GM18507 (cell line): ENCODE data around the gene MSANTD1.
A peak's percentile ranks its signal among the peaks of the same experiment; 100 is the strongest.

Source experiments
- DNase-seq: peaks from one replicate; pipeline ENCODE4 v3.0.0; 2011; ENCODE audit warnings: low read depth; ENCODE audit not compliant: insufficient read length; ENCODE audit errors: extremely low spot score
- FAIRE-seq: peaks from 2 replicates; lab custom pipeline; 2011; peaks lifted over from hg19 to GRCh38; lab: Jason Lieb, UNC

MSANTD1 gene

GRCh38 chr4:3285558-3286334 is 36.8 kb downstream of the MSANTD1 start:
- DNase-seq, result no peak
- FAIRE-seq, result no peak

DNA sequence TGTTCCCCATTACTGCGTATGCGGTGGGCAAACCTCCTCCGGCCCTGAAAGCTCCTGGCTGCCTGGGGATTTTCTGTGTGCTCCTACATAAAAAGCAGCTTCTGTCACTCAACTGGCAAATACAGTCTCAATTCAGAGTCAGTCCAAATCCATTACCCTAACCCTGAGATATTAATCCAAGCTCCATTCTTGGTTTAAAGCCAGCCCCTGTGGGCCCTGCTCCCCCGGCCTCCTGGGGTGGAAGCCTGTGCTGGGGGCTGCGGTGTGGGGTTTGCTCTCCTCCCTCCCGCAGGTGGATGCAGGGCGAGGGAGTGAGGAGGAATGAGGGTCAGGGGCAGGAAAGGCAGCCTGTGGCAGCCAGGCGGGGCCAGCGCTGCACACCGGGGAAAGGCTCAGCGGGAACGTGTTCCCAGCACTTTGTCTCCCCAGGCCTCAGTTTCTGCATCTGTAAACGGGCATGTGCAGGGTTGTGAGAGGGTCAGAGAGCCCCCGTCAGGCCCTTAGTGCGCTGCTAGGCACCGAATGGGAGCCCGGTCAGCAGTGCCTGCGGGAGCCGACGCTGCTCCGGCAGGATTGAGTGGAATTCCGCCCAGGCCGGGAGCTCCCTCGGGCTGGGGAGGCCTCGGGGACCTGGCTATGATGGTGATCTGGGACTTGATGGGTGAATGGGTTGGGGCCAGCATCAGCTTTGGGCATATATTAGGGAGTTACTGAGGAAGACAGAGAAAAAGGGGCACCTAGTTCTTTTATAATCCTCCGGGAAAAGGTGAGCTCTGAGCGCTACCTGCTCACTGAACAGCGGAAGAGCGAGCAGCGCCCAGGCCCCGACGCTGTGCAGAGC is 37.6 kb downstream of the MSANTD1 start:
- FAIRE-seq (peak; percentile 96), DNase-seq (peak; percentile 54)

DNA sequence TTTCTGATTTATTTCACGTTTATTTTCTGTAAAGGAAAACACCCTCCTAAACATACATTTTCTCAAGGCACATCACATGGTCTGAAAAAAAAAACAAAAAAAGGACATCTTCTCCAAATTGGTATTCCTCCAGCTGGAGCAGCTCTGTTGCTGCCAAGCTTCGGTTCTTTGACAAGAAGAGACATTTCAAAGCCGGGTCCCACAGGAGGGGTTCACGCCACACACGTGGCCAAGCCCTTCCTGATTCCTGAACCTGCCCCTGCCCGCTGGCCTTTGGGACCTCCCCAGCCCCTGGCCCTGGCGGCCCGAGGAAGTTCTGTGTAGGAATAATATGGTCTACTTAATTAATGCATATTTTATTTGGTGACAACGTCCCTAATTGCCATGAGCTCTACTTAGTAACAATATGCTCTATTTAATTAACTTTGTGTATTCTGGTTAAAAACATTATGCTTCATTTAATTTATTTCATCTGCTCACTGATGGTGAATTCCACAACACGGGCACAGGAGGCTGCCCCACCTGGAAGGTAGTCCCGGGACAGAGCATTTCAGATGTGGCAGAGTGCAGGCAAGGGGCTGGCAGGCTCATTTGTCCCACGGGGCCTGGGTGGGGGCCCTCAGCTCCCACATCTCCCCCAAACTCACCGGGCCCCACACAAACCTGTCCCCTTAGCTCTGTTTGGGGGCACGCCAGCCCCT is 38.5 kb downstream of the MSANTD1 start:
- FAIRE-seq, result no peak
- DNase-seq, result no peak

DNA sequence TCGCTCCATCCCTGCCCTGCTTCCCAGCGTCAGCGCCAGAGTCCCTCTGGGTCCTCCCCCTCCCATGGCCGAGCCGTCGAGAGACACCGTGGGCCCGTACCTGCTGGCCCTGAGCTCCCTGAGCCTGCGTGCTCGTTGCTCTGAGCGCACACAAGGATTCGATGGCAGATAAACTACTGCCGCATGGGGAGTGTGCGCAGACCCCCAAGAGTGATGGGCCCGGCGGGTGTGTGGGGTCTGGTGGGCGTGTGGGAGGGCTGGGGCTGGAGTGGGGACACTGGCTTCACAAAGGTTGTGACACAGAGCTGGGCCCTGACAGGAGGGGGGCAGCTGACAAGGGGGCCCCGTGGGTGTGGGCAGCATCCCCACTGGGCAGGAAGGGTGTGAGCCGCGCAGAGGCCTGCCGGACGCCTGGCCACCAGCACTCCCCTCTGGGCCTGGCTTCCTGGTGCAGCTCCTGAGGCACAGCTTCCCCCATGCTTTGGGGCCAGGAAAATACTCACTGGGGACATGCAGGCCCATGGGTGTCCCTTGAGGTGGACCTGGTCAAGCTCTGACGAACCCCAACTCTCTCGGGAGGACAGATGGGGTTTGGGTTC is 39.1 kb downstream of the MSANTD1 start:
- FAIRE-seq, result no peak
- DNase-seq, result no peak

GRCh38 chr4:3288571-3289094 is 39.7 kb downstream of the MSANTD1 start:
- FAIRE-seq (no peak), DNase-seq (no peak)

DNA sequence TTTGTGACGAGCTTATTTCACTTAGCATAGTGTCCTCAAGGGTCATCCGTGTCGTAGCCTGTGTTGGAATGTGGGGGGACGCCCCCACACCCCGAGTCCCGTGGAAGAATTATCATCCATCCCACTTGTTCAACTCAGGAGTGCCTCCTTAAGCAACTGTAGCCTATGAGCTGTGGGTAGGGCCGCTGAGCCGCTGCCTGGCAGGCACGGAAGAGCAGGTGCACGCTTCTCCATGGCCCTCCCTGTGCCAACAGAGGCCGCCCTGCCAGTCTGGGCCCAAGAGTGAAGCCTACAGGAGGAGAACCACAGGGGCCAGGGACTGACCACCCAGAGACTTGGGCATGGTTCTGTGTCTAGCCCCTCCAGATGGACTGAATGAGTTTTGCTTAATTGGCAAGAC is 41.5 kb downstream of the MSANTD1 start:
- FAIRE-seq, result no peak

GRCh38 chr4:3290889-3291321 is 41.9 kb downstream of the MSANTD1 start:
- FAIRE-seq, result no peak
- no peak for DNase-seq

More for the DNA sequence above, 41.5 kb downstream of the MSANTD1 start:
- DNase-seq, result no peak

GRCh38 chr4:3291411-3291968 is 42.5 kb downstream of the MSANTD1 start:
- DNase-seq (no peak), FAIRE-seq (no peak)

GRCh38 chr4:3291969-3292570 is 43.1 kb downstream of the MSANTD1 start:
- no peak for DNase-seq
- FAIRE-seq, result no peak

- FAIRE-seq (peak; percentile 64), DNase-seq (peak; percentile 97)
Observed at GRCh38 chr4:3292571-3293400, 43.8 kb downstream of the MSANTD1 start, which contains the start of gene RGS12. Gene RGS12, plus strand, starts transcription at chr4:3293021. Its CDS starts 23,150 bp downstream, at chr4:3316171.

DNA sequence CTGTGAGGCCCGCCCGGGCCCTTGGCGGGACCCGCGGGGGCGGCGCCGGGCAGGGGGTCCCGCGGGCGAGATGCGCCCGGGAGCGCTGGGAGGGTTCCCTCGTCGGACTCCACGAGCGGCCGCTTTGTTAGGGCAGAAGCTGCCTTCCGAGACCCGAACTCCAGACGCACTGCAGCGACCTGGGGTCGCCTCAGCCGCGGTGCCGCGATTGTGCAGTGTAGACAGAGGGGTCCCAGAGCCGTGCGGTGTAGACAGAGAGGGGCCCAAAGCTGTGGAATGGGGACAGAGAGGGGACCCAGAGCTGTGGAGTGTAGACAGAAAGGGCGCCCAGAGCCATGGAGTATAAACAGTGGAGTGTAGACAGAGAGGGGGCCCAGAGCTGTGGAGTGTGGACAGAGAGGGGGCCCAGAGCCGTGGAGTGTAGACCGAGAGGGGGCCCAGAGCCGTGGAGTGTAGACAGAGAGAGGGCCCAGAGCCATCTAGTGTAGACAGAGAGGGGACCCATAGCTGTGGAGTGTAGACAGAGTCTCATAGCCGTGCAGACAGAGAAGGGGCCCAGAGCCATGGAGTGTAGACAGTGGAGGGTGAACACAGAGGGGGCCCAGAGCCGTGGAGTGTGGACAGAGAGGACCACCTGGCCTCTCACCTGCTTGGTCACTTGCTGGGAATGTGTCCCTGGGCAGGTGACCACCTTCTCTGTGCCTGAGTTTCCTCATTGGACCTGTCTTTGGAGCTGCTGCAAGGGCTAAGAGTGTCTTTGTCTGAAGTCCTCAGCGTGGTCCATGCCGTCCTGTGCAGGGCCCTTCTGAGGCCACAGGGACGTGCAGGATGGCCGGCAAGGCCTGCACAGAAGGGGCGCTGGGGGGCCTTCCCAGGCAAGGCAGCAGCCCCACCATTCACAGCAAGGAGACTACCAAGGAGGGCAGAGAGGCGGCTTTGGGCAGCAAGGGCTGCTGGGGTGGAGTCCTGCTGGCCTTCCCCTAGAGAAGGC is 44.7 kb downstream of the MSANTD1 start:
- no peak for FAIRE-seq

DNA sequence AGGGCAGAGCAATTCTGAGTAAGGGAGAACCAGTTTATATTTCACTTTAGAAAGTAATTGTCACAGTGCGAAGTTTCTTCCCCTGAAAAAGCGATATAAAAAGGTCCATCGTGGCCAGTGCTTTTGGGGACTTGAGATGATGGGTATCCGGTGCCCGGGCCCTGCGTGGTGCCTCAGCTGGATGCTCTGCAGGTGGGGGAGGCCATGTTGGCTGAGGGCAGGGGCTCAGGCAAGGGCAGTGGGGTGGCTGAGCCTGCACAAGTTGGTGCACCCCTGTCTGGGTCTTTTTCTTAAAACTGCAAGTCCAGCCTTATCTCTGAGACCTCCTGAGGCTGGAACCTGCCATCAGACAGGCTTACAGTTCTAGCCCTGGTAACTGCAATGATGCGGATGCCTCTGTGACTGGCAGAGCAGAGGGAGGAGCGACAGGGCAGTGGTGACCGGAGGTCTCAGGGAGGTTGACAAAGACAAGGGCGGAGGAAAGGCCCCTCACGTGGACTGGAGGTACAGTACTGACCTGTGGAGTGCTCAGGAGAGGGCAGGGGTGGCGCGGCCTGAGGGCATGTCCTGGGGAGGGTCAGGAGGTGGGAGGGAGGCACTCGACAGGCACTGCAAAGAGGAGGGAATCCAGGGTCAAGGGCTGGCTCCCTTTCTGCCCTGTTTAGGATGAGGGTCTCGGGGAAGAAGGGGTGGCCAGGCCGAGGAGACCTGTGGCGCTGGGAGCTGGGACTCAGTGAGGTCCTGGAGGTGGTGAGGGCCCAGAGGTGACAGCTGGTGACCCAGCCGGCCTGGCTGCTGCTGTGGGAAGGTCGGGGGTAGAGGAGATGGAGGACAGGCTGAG is 45.7 kb downstream of the MSANTD1 start:
- FAIRE-seq, result no peak
- no peak for DNase-seq

More for the DNA sequence above, 44.7 kb downstream of the MSANTD1 start:
- no peak for DNase-seq

- no peak for DNase-seq
- no peak for FAIRE-seq
Observed at GRCh38 chr4:3295837-3296624, 47.1 kb downstream of the MSANTD1 start.

DNA sequence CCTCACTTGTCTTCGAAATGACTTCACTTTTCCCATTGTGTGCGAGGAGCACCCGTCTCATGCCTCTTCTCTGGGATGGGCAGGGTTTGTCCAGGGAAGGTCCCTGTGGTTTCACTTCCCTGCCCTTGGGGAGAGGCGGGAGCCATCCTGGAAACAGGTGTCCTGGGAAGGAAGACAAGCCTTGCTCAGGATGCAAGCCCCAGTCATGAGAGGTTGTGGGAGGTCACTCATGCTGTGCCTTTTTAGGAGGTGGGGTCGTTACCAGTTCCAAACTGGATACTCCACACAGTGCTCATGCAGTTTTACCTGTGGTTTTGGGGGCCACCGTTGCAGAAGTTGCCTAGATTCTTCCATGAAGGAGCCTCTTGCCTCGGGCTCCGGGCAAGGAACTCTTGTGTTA is 47.7 kb downstream of the MSANTD1 start:
- DNase-seq (no peak), FAIRE-seq (no peak)
